Liver (tissue), 9 donors: ENCODE measurements around the gene VDAC1. TPM values are rescaled to one million over a fixed set of nuclear protein-coding genes. Genes with fewer than 3 reads are reported as not detected.

Experiments
- DNase-seq: peaks from one replicate; pipeline ENCODE4 v3.0.0-alpha.2; 2017; ENCODE audit warnings: low spot score
- H3K27ac ChIP-seq, 2 donors: one replicate each; pipeline ENCODE4 v1.7.0; 2013; ENCODE audit warnings: inconsistent platforms in 2 of 2, low read length in 2 of 2, control low read depth in 1 of 2, low read depth in 1 of 2, mild to moderate bottlenecking in 1 of 2
- H3K27me3 ChIP-seq, 4 donors: one replicate each; pipeline versions ENCODE4 v1.6.1 to v1.7.0; 2013; ENCODE audit warnings: low read length in 3 of 4, inconsistent platforms in 1 of 4, mild to moderate bottlenecking in 1 of 4, moderate library complexity in 1 of 4; ENCODE audit not compliant: control insufficient read depth in 4 of 4, insufficient read depth in 4 of 4
- H3K36me3 ChIP-seq, 4 donors: one replicate each; pipeline versions ENCODE4 v1.6.1 to v1.7.0; 2013; ENCODE audit warnings: low read length in 3 of 4, mild to moderate bottlenecking in 3 of 4, low read depth in 1 of 4, moderate library complexity in 1 of 4; ENCODE audit not compliant: control insufficient read depth in 4 of 4, insufficient read depth in 3 of 4
- H3K4me1 ChIP-seq, 4 donors: one replicate each; pipeline versions ENCODE4 v1.6.1 to v1.7.0; 2013; ENCODE audit warnings: low read length in 3 of 4, mild to moderate bottlenecking in 3 of 4, moderate library complexity in 1 of 4; ENCODE audit not compliant: control insufficient read depth in 4 of 4, insufficient read depth in 4 of 4
- H3K4me3 ChIP-seq, 3 donors: one replicate each; pipeline versions ENCODE4 v1.6.1 to v1.7.0; 2013; ENCODE audit warnings: low read length in 3 of 3, control low read depth in 1 of 3, low read depth in 1 of 3, mild to moderate bottlenecking in 1 of 3
- H3K9ac ChIP-seq, 2 donors: one replicate each; pipeline ENCODE4 v1.7.0; 2013; ENCODE audit warnings: low read length in 2 of 2, mild to moderate bottlenecking in 2 of 2, moderate library complexity in 2 of 2, control low read depth in 1 of 2, low read depth in 1 of 2
- H3K9me3 ChIP-seq, 4 donors: one replicate each; pipeline versions ENCODE4 v1.6.1 to v1.7.0; 2013; ENCODE audit warnings: low read length in 3 of 4; ENCODE audit not compliant: control insufficient read depth in 4 of 4
- EGR1 ChIP-seq, 2 donors: IDR thresholded peaks; 2 replicates each; pipeline ENCODE4 v1.6.1; 2016 to 2018; ENCODE audit warnings: antibody characterized with exemption in 2 of 2, low read depth in 2 of 2
- FOXA1 ChIP-seq: IDR thresholded peaks from 2 replicates; pipeline ENCODE4 v1.6.1; 2016; ENCODE audit warnings: antibody characterized with exemption
- FOXA2 ChIP-seq: IDR thresholded peaks from 2 replicates; pipeline ENCODE4 v1.6.1; 2016; ENCODE audit warnings: antibody characterized with exemption
- GABPA ChIP-seq, 2 donors: IDR thresholded peaks in 1 of 2; conservative IDR thresholded peaks in 1 of 2; 2 replicates each; pipeline ENCODE4 v1.6.1; 2016; ENCODE audit warnings: antibody characterized with exemption in 2 of 2, mild to moderate bottlenecking in 1 of 2, moderate library complexity in 1 of 2
- HNF4A ChIP-seq, 2 donors: conservative IDR thresholded peaks; 2 replicates each; pipeline ENCODE4 v1.6.1; 2016; ENCODE audit warnings: antibody characterized with exemption in 2 of 2, mild to moderate bottlenecking in 2 of 2
- HNF4G ChIP-seq: IDR thresholded peaks from 2 replicates; pipeline ENCODE4 v1.6.1; 2016; ENCODE audit warnings: antibody characterized with exemption
- JUND ChIP-seq, 2 donors: IDR thresholded peaks; 2 replicates each; pipeline ENCODE4 v1.6.1; 2016; ENCODE audit warnings: antibody characterized with exemption in 2 of 2
- MAX ChIP-seq: IDR thresholded peaks from 2 replicates; pipeline ENCODE4 v1.6.1; 2016; ENCODE audit warnings: antibody characterized with exemption
- NR2F2 ChIP-seq: IDR thresholded peaks from 2 replicates; pipeline ENCODE4 v1.6.1; 2016; ENCODE audit warnings: antibody characterized with exemption
- RAD21 ChIP-seq, 2 donors: IDR thresholded peaks; 2 replicates each; pipeline ENCODE4 v1.6.1; 2016; ENCODE audit warnings: antibody characterized with exemption in 2 of 2, mild to moderate bottlenecking in 2 of 2
- SP1 ChIP-seq: IDR thresholded peaks from 2 replicates; pipeline ENCODE4 v1.6.1; 2018; ENCODE audit warnings: antibody characterized with exemption, mild to moderate bottlenecking
- YY1 ChIP-seq: IDR thresholded peaks from 2 replicates; pipeline ENCODE4 v1.6.1; 2016; ENCODE audit warnings: antibody characterized with exemption, mild to moderate bottlenecking
- WGBS: extraction: QIAGEN DNeasy Blood & Tissue Kit; methylation state at CpG from one replicate; pipeline ENCODE4 v1.1.7; 2013; 5-methylcytosine and 5-hydroxymethylcytosine counted together
- polyA plus RNA-seq, 2 donors: library from polyadenylated mRNA; stranded (reverse) in 1 of 2; unstranded in 1 of 2; fragments of 200-250 nt in 1 of 2; fragments of >200 nt in 1 of 2; fragmentation: Nextera tagmentation in 1 of 2; extraction: Ambion mirVana in 1 of 2; gene quantifications; one replicate each; pipeline versions ENCODE4 v1.2.1 to v1.2.3, GENCODE V29; 2013 to 2015
- total RNA-seq, 2 donors: library from RNA; depleted of rRNA; stranded (reverse); fragments of >200 nt; gene quantifications; one replicate each; pipeline ENCODE4 v1.2.3, GENCODE V29; 2014
- TF ChIP-seq, protein P1 (sequence below): IDR thresholded peaks from 2 replicates; pipeline ENCODE4 v1.6.1; 2016; ENCODE audit warnings: antibody characterized with exemption
- TF ChIP-seq, protein P2 (sequence below): fragments of 150-350 bp; IDR thresholded peaks from 2 replicates; pipeline ENCODE4 v1.5.1; 2017; ENCODE audit warnings: improper control_type of control experiment, low read depth, low read length; ENCODE audit not compliant: missing input control
- TF ChIP-seq, protein P3 (sequence below): IDR thresholded peaks from 2 replicates; pipeline ENCODE4 v1.6.1; 2016; ENCODE audit warnings: antibody characterized with exemption
- TF ChIP-seq, protein P4 (sequence below): IDR thresholded peaks from 2 replicates; pipeline ENCODE4 v1.6.1; 2016; ENCODE audit warnings: antibody characterized with exemption, mild to moderate bottlenecking
- donor health status: healthy.
- donor health status: healthy.
- donor health status: healthy.
- donor health status: healthy.
- donor health status: healthy.

Gene VDAC1
- total and polyA plus RNA-seq, 4 donors: 85.4 to 139 (median 121) TPM

DNA sequence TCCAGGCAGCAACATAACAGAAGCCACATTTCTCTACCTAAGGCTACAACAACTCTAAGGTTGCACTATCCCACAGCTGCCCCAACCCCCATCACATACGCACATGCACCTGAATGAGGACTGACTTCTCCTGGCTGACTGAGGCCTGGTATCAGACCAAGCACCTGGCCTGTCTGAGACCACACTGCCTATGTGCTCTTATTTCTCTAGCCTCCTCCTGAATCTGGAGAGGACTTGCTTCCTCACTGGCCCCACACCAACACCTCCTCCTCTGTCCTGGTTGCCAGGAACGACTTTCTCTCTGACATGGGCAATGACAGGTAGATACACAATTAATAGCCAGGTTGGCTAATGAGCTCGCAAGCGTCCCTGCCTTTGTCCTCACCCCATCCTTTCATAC, 14.9 kb upstream of the VDAC1 start:
- H3K36me3 ChIP-seq: no peaks in the 10 kb centered on the region
- H3K4me3 ChIP-seq: no peak overlapping the region
- H3K9me3 ChIP-seq: no peaks in the 10 kb centered on the region
- H3K27me3 ChIP-seq: no peaks in the 10 kb centered on the region
- peak overlapping the region in 1 of 2 donors; percentile 29 for H3K9ac ChIP-seq
- H3K4me1 ChIP-seq: peaks cover 9 to 36% (median 23%) of the 10 kb centered on the region in 4 donors
- peak overlapping the region; percentile 69 to 84 for H3K27ac ChIP-seq
- WGBS: 53% methylated on average over 4 of the region's 4 CpGs
- TF ChIP-seq HNF4G: no peak
- no peak for TF ChIP-seq RAD21 (IDR thresholded peaks at IDR 0.05)
- TF ChIP-seq, protein P1, sequence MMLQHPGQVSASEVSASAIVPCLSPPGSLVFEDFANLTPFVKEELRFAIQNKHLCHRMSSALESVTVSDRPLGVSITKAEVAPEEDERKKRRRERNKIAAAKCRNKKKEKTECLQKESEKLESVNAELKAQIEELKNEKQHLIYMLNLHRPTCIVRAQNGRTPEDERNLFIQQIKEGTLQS: no peak
- TF ChIP-seq, protein P2, sequence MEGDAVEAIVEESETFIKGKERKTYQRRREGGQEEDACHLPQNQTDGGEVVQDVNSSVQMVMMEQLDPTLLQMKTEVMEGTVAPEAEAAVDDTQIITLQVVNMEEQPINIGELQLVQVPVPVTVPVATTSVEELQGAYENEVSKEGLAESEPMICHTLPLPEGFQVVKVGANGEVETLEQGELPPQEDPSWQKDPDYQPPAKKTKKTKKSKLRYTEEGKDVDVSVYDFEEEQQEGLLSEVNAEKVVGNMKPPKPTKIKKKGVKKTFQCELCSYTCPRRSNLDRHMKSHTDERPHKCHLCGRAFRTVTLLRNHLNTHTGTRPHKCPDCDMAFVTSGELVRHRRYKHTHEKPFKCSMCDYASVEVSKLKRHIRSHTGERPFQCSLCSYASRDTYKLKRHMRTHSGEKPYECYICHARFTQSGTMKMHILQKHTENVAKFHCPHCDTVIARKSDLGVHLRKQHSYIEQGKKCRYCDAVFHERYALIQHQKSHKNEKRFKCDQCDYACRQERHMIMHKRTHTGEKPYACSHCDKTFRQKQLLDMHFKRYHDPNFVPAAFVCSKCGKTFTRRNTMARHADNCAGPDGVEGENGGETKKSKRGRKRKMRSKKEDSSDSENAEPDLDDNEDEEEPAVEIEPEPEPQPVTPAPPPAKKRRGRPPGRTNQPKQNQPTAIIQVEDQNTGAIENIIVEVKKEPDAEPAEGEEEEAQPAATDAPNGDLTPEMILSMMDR: no peak
- TF ChIP-seq MAX: no peak
- no peak for TF ChIP-seq FOXA1
- no peak for TF ChIP-seq SP1
- no peak for TF ChIP-seq YY1
- TF ChIP-seq, protein P3, sequence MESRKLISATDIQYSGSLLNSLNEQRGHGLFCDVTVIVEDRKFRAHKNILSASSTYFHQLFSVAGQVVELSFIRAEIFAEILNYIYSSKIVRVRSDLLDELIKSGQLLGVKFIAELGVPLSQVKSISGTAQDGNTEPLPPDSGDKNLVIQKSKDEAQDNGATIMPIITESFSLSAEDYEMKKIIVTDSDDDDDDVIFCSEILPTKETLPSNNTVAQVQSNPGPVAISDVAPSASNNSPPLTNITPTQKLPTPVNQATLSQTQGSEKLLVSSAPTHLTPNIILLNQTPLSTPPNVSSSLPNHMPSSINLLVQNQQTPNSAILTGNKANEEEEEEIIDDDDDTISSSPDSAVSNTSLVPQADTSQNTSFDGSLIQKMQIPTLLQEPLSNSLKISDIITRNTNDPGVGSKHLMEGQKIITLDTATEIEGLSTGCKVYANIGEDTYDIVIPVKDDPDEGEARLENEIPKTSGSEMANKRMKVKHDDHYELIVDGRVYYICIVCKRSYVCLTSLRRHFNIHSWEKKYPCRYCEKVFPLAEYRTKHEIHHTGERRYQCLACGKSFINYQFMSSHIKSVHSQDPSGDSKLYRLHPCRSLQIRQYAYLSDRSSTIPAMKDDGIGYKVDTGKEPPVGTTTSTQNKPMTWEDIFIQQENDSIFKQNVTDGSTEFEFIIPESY: no peak
- TF ChIP-seq NR2F2: no peak
- TF ChIP-seq EGR1 (IDR thresholded peaks at IDR 0.05; ENCODE audit: low read depth in 2 of 2): no peak
- TF ChIP-seq GABPA (IDR thresholded peaks at IDR 0.05 in 1 of 2, conservative IDR thresholded peaks at IDR 0.05 in 1 of 2): no peak
- no peak for TF ChIP-seq FOXA2
- TF ChIP-seq, protein P4, sequence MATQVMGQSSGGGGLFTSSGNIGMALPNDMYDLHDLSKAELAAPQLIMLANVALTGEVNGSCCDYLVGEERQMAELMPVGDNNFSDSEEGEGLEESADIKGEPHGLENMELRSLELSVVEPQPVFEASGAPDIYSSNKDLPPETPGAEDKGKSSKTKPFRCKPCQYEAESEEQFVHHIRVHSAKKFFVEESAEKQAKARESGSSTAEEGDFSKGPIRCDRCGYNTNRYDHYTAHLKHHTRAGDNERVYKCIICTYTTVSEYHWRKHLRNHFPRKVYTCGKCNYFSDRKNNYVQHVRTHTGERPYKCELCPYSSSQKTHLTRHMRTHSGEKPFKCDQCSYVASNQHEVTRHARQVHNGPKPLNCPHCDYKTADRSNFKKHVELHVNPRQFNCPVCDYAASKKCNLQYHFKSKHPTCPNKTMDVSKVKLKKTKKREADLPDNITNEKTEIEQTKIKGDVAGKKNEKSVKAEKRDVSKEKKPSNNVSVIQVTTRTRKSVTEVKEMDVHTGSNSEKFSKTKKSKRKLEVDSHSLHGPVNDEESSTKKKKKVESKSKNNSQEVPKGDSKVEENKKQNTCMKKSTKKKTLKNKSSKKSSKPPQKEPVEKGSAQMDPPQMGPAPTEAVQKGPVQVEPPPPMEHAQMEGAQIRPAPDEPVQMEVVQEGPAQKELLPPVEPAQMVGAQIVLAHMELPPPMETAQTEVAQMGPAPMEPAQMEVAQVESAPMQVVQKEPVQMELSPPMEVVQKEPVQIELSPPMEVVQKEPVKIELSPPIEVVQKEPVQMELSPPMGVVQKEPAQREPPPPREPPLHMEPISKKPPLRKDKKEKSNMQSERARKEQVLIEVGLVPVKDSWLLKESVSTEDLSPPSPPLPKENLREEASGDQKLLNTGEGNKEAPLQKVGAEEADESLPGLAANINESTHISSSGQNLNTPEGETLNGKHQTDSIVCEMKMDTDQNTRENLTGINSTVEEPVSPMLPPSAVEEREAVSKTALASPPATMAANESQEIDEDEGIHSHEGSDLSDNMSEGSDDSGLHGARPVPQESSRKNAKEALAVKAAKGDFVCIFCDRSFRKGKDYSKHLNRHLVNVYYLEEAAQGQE: no peak
- no peak for TF ChIP-seq JUND (IDR thresholded peaks at IDR 0.05)
- peak; percentile 33 for DNase-seq

- peak overlapping the region; percentile 69 to 84 for H3K27ac ChIP-seq
- WGBS: 79% methylated on average over 5 of the region's 5 CpGs
Observed at GRCh38 chr5:134018986-134019316, 14.2 kb upstream of the VDAC1 start.

More at GRCh38 chr5:134018986-134019316, 14.2 kb upstream of the VDAC1 start:
- no peak overlapping the region for H3K4me3 ChIP-seq
- H3K9me3 ChIP-seq: no peaks in the 10 kb centered on the region
- H3K9ac ChIP-seq: no peak overlapping the region
- peaks cover 9 to 36% (median 23%) of the 10 kb centered on the region in 4 donors for H3K4me1 ChIP-seq
- DNase-seq: no peak
- no peak for TF ChIP-seq HNF4A (conservative IDR thresholded peaks at IDR 0.05)
- TF ChIP-seq, protein P1: no peak
- TF ChIP-seq EGR1 (IDR thresholded peaks at IDR 0.05; ENCODE audit: low read depth in 2 of 2): no peak
- no peak for TF ChIP-seq FOXA1
- no peak for TF ChIP-seq RAD21 (IDR thresholded peaks at IDR 0.05)
- H3K36me3 ChIP-seq: no peaks in the 10 kb centered on the region
- H3K27me3 ChIP-seq: no peaks in the 10 kb centered on the region
